Esophagus muscularis mucosa (tissue), 4 donors: ENCODE measurements around the gene MYL11.

ENCODE experiments used
- CTCF ChIP-seq, 3 experiments: fragments of 200-600 bp in 2 of 3; fragments of 450-650 bp in 1 of 3; sonication (generic) in 2 of 3; IDR thresholded peaks; one replicate each; pipeline ENCODE4 v1.5.1; 2017 to 2019; ENCODE audit warnings: antibody characterized with exemption in 3 of 3, mild to moderate bottlenecking in 2 of 3, moderate library complexity in 1 of 3
- EP300 ChIP-seq: sonication (generic); formaldehyde crosslinking; IDR thresholded peaks from one replicate; pipeline ENCODE4 v1.6.1; 2017; ENCODE audit warnings: antibody characterized with exemption
- POLR2A ChIP-seq: fragments of 450-650 bp; IDR thresholded peaks from one replicate; pipeline ENCODE4 v1.6.1; 2017; ENCODE audit warnings: antibody characterized with exemption, moderate library complexity, mild to moderate bottlenecking, low read depth
- POLR2AphosphoS5 ChIP-seq, 2 donors: sonication (generic); formaldehyde crosslinking; IDR thresholded peaks; one replicate each; pipeline ENCODE4 v1.6.1; 2017; ENCODE audit warnings: antibody characterized with exemption in 2 of 2

GRCh38 chr16:30379158-30379783, 4.7 kb downstream of the MYL11 start:
- TF ChIP-seq CTCF (IDR thresholded peaks at IDR 0.05) (peak in 1 of 3 experiments; percentile 4), POLR2A (no peak), POLR2AphosphoS5 (IDR thresholded peaks at IDR 0.05) (no peak), EP300 (no peak)
